GM12864 (cell line): ENCODE data around the gene ANKRD53.
A peak's percentile ranks its signal among the peaks of the same experiment; 100 is the strongest.

Experiments
- DNase-seq: peaks from one replicate; pipeline ENCODE4 v3.0.0-alpha.2; 2011; ENCODE audit warnings: low read depth
- H3K4me3 ChIP-seq: 2 replicates; pipeline ENCODE4 v1.5.1; 2011; ENCODE audit warnings: mild to moderate bottlenecking, low read depth, low read length, control low read depth
- TF ChIP-seq, protein P1 (sequence below): IDR thresholded peaks from 2 replicates; pipeline ENCODE4 v1.5.1; 2011; ENCODE audit warnings: low read depth, mild to moderate bottlenecking, moderate library complexity, low read length, control low read depth, inconsistent platforms; ENCODE audit errors: missing control alignments

The ANKRD53 gene

DNA sequence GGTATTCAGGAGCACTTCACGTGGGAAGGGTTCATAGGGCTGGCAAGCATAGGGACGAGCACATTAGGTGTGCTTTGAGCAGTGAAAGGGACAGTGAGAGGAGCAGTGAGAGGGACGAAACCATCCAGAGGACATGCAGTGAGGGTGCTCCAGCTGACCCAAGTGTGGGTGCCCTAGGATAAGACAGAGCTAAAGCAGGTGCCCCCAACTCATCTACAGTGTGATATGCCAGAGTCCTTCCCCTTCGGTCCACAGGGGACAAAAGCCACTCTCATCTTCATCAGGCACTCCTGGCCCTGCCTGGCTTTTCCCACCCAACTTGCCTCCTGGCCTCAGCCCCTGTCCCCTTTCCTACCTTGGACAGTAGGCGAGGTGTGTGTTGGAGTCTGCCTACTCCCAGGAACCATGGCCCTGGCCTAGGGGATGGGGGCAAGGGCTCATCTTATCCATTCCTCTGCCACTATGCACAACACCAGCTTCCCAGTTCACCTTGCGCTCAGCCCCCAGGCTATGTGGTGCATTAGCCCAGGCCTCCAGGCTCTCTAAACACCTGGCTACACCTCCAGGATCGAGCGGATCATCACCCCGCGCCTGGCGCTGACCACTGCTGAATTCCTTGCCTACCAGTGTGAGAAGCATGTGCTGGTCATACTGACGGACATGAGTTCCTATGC is 16.1 kb upstream of the ANKRD53 start:
- TF ChIP-seq, protein P1, sequence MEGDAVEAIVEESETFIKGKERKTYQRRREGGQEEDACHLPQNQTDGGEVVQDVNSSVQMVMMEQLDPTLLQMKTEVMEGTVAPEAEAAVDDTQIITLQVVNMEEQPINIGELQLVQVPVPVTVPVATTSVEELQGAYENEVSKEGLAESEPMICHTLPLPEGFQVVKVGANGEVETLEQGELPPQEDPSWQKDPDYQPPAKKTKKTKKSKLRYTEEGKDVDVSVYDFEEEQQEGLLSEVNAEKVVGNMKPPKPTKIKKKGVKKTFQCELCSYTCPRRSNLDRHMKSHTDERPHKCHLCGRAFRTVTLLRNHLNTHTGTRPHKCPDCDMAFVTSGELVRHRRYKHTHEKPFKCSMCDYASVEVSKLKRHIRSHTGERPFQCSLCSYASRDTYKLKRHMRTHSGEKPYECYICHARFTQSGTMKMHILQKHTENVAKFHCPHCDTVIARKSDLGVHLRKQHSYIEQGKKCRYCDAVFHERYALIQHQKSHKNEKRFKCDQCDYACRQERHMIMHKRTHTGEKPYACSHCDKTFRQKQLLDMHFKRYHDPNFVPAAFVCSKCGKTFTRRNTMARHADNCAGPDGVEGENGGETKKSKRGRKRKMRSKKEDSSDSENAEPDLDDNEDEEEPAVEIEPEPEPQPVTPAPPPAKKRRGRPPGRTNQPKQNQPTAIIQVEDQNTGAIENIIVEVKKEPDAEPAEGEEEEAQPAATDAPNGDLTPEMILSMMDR: no peak
- no peak for DNase-seq
- no peak overlapping the region for H3K4me3 ChIP-seq

GRCh38 chr2:70962885-70963878 is 15.2 kb upstream of the ANKRD53 start:
- no peak overlapping the region for H3K4me3 ChIP-seq
- DNase-seq: no peak
- TF ChIP-seq, protein P1: no peak

DNA sequence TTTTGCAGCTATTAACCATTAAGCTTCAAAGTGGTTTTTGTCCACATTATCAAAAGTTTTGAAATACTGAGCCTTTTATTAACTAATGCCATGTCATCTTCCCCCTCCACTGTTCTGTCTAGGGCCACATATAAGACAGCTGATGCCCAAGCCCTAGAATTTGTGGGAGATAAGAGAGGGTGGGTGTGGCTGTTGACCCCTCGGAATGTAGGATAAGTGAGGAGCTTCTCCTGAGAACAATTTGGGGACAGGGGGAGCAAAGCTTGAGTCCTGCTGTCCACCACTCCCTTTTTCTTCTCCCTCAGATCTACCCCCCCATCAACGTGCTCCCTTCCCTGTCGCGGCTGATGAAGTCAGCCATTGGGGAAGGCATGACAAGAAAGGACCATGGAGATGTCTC is 14.3 kb upstream of the ANKRD53 start:
- no peak overlapping the region for H3K4me3 ChIP-seq
- TF ChIP-seq, protein P1: no peak
- no peak for DNase-seq

DNA sequence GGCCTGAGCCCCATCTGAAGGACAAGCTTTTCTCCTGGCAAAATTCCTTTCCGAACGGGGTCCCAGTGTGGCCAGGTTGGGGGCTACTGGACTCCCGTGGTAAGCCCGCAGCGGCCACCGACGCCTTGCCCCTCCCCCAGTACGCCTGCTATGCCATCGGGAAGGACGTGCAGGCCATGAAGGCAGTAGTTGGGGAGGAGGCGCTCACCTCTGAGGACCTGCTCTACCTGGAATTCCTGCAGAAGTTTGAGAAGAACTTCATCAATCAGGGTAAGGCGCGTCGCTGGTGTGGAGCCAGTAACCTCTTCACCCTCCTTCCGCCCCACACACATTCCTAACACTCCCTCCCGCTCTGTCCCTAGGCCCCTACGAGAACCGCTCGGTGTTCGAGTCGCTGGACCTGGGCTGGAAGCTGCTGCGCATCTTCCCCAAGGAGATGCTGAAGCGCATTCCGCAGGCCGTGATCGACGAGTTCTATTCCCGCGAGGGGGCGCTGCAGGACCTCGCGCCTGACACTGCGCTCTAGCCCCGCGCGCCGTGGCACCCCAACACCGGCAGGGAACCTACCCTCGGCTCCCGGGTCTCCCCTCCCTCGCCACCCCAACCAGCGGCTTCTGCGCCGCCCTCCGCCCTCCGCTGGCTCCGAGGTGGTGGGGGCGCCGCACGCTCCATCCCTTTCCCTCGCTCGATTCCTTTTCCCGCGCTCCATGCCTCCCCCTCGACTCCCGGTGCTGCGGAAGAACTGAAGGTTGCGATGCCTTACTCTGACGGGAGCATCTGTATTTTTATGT is 13.6 kb upstream of the ANKRD53 start:
- TF ChIP-seq, protein P1: peak; percentile 82
- H3K4me3 ChIP-seq: peak overlapping the region; percentile 33
- no peak for DNase-seq

GRCh38 chr2:70965506-70965905 is 12.9 kb upstream of the ANKRD53 start:
- no peak for DNase-seq
- no peak overlapping the region; the same call in 1 of the 2 replicates for H3K4me3 ChIP-seq
- TF ChIP-seq, protein P1: no peak

DNA sequence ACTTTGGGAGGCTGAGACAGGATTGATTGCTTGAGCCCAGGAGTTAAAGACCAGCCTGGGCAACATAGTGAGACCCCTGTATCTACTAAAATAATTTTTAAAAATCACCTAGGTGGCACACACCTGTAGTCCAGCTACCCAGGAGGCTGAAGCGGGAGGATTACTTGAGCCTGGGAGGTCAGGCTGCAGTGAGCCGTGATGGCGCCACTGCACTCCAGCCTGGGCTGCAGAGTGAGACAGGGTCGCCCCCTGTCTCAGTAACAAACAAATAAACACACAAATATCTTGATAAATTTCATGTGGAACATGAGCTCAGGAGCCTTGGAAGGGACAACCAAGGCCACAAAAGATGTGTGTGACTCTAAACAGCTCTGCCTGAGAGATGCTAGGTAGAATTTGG is 11.7 kb upstream of the ANKRD53 start:
- TF ChIP-seq, protein P1: no peak
- H3K4me3 ChIP-seq: no peak overlapping the region
- DNase-seq: no peak
